ENCODE data around the gene DUOXA1.

DNA sequence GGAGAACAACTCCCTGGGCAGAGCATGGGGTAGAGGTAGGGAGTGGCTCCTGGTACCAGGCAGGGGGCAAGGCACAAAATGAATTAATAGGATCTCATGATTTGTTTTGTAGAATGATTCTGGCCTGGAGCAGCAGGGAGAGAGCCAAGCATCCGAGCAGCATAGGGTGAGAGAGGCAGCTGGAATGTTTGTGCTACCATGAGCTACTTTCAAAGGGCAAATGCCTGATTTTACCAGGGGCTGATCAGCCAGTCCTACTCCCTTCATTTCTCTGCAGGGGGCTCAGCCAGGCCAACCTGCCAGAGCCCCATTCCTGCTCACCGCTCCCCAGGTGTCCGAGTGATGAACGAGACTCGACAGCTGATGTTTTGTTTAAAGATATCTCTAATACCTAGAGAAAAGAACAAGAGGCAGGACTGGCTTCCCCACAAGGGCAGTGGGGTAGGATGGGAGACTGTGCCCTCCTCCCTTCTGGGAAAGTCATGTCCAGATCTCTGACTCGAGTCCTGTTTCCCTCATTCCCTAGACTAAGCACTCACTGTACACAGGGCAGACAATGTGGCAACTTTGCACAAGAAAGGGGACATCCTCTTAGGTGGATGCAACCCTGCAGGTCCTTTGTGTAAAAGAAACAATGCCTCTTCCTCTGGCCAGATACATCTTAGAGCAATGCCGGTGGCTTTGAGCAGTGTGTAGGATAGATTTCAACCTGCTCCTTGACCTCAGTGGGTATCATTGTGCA, 28.6 kb downstream of the DUOXA1 start:
- TF ChIP-seq, protein P1, sequence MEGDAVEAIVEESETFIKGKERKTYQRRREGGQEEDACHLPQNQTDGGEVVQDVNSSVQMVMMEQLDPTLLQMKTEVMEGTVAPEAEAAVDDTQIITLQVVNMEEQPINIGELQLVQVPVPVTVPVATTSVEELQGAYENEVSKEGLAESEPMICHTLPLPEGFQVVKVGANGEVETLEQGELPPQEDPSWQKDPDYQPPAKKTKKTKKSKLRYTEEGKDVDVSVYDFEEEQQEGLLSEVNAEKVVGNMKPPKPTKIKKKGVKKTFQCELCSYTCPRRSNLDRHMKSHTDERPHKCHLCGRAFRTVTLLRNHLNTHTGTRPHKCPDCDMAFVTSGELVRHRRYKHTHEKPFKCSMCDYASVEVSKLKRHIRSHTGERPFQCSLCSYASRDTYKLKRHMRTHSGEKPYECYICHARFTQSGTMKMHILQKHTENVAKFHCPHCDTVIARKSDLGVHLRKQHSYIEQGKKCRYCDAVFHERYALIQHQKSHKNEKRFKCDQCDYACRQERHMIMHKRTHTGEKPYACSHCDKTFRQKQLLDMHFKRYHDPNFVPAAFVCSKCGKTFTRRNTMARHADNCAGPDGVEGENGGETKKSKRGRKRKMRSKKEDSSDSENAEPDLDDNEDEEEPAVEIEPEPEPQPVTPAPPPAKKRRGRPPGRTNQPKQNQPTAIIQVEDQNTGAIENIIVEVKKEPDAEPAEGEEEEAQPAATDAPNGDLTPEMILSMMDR (conservative IDR thresholded peaks at IDR 0.05; ENCODE audit: low read length) = no peak
- TF ChIP-seq EZH2phosphoT487 (IDR thresholded peaks at IDR 0.05; ENCODE audit: borderline replicate concordance) = no peak

All from Loucy (cell line).